Activated CD4-positive, alpha-beta memory T cell treated with anti-CD3 and anti-CD28 coated beads, Interleukin-2, amount 10 ng/mL, durations not matched to agents 7 days and 5 days (primary cell): ENCODE measurements around the gene MFSD6. TPM values are rescaled to one million over a fixed set of nuclear protein-coding genes. Genes with fewer than 3 reads are reported as not detected.

Source experiments
- CTCF ChIA-PET: fragments of 350-600 bp; sonication (Branson Sonifier 250); formaldehyde crosslinking; loops from one replicate; lab custom pipeline; 2021; ENCODE audit warnings: antibody characterized with exemption, inconsistent platforms; lab: Charles Lee
- POLR2A ChIA-PET: fragments of 350-600 bp; sonication (Branson Sonifier 250); formaldehyde crosslinking; loops from one replicate; lab custom pipeline; 2021; ENCODE audit warnings: antibody characterized with exemption; lab: Charles Lee
- DNase-seq: peaks from one replicate; pipeline ENCODE4 v3.0.0-alpha.2; 2020
- H3K27ac Mint-ChIP-seq: one replicate; pipeline ENCODE4 v1.8.0; 2021; ENCODE audit warnings: mild to moderate bottlenecking, mixed read lengths
- H3K27me3 Mint-ChIP-seq: one replicate; pipeline ENCODE4 v1.8.0; 2021; ENCODE audit warnings: mixed read lengths
- H3K36me3 Mint-ChIP-seq: one replicate; pipeline ENCODE4 v1.8.0; 2021; ENCODE audit warnings: low read depth, mixed read lengths
- H3K4me1 Mint-ChIP-seq: one replicate; pipeline ENCODE4 v1.8.0; 2021; ENCODE audit warnings: mixed read lengths
- H3K4me3 Mint-ChIP-seq: one replicate; pipeline ENCODE4 v1.8.0; 2021; ENCODE audit warnings: mild to moderate bottlenecking, mixed read lengths
- H3K9me3 Mint-ChIP-seq: one replicate; pipeline ENCODE4 v1.8.0; 2021; ENCODE audit warnings: mixed read lengths
- total RNA-seq, 2 experiments: library from RNA; stranded (reverse); gene quantifications; one replicate each; pipeline ENCODE4 v1.2.3, GENCODE V29; 2021

MFSD6 gene
- total RNA-seq, 2 experiments from 2014 or later, result 36.6 to 39.0 TPM

GRCh38 chr2:190446750-190447516 lies 38.8 kb downstream of the MFSD6 start:
- Mint-ChIP-seq H3K36me3 (no peaks in the 10 kb centered on the region), H3K4me1 (peaks cover 7% of the 10 kb centered on the region), H3K4me3 (no peak overlapping the region), H3K9me3 (no peaks in the 10 kb centered on the region), H3K27ac (no peak overlapping the region), H3K27me3 (no peaks in the 10 kb centered on the region)
- no peak for DNase-seq
- ChIA-PET POLR2A (interaction anchor here (1.1 kb wide), 1 partner anchor 31 kb away, joined by 3 read pairs; no protein-coding TSS in a partner anchor), CTCF (no interaction called here)

DNA sequence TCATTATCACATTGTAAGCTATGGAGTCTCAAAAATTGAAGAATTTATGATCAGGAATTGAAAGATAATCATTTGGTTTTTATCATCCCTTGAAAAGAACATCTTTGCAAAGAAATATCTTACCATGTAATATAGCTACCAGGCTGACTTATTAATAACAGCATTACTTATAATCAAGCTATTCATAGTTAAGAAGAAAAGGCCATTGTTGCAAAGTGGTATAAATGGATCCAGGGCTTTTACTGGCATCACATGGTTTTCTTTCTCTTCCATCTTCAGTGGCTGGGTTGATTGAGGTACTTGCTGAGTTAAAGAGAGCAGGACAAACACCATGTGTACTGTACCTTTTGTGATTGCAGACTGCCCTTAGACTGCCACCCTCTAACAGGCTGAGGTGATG lies 39.6 kb downstream of the MFSD6 start:
- Mint-ChIP-seq H3K4me3 (no peak overlapping the region), H3K9me3 (no peaks in the 10 kb centered on the region), H3K27me3 (no peaks in the 10 kb centered on the region), H3K36me3 (peaks cover under 1% of the 10 kb centered on the region), H3K27ac (no peak overlapping the region), H3K4me1 (peaks cover 11% of the 10 kb centered on the region)
- CTCF ChIA-PET, result no interaction called here
- POLR2A ChIA-PET, result no interaction called here
- DNase-seq, result no peak

GRCh38 chr2:190449925-190450324 lies 41.8 kb downstream of the MFSD6 start:
- Mint-ChIP-seq H3K36me3 (peaks cover 9% of the 10 kb centered on the region), H3K9me3 (no peaks in the 10 kb centered on the region), H3K4me3 (no peak overlapping the region), H3K27ac (no peak overlapping the region), H3K27me3 (no peaks in the 10 kb centered on the region), H3K4me1 (peaks cover 11% of the 10 kb centered on the region)
- POLR2A ChIA-PET, result no interaction called here
- CTCF ChIA-PET, result no interaction called here
- DNase-seq, result no peak

DNA sequence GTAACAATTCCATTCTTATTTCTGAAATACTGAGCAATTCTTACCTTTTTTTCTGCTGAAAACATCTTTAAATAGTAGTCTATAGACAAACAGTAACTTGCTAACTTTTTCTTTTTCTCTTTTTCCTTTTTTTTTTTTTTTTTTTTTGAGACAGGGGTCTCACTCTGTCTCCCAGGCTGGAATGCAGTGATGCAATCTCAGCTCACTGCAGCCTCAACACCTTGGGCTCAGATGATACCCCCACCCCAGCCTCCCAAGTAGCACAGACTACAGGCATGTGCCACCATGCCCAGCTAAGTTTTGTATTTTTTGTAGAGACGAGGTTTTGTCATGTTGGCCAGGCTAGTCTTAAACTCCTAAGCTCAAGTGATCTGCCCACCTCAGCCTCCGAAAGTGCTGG lies 42.2 kb downstream of the MFSD6 start:
- peaks cover 9% of the 10 kb centered on the region for H3K36me3 Mint-ChIP-seq
- H3K27ac Mint-ChIP-seq, result no peak overlapping the region
- peaks cover 11% of the 10 kb centered on the region for H3K4me1 Mint-ChIP-seq
- ChIA-PET CTCF (no interaction called here), POLR2A (no interaction called here)
- H3K4me3 Mint-ChIP-seq, result no peak overlapping the region
- no peak for DNase-seq
- H3K9me3 Mint-ChIP-seq, result no peaks in the 10 kb centered on the region
- H3K27me3 Mint-ChIP-seq, result no peaks in the 10 kb centered on the region

GRCh38 chr2:190451561-190452176 lies 43.5 kb downstream of the MFSD6 start:
- Mint-ChIP-seq H3K27ac (no peak overlapping the region), H3K4me3 (no peak overlapping the region), H3K9me3 (no peaks in the 10 kb centered on the region), H3K36me3 (peaks cover 12% of the 10 kb centered on the region), H3K4me1 (peaks cover 11% of the 10 kb centered on the region), H3K27me3 (no peaks in the 10 kb centered on the region)
- ChIA-PET POLR2A (no interaction called here), CTCF (no interaction called here)
- DNase-seq, result no peak

DNA sequence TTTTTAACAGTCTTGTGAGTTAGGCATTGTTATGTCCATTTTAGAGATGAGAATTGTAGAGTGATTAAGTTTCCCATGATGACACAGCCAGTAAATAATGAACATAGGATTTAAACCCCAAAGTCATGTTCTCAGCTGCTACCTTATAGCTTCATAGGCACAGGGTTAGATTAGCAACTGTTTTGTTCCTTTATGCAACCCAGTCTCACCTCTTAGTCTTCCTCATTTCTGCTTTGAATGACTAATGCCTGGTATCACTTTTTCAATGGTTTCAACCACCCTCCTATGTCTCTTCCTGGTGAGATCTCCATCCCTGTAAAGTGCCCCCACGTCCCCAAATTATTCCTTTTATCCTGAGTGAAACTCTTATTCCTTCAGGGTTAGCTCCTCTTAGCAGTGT lies 44.3 kb downstream of the MFSD6 start:
- no peak for DNase-seq
- ChIA-PET CTCF (no interaction called here), POLR2A (no interaction called here)
- H3K27me3 Mint-ChIP-seq, result no peaks in the 10 kb centered on the region
- no peak overlapping the region for H3K4me3 Mint-ChIP-seq
- no peaks in the 10 kb centered on the region for H3K9me3 Mint-ChIP-seq
- H3K27ac Mint-ChIP-seq, result no peak overlapping the region
- H3K4me1 Mint-ChIP-seq, result peaks cover 11% of the 10 kb centered on the region
- H3K36me3 Mint-ChIP-seq, result peaks cover 20% of the 10 kb centered on the region

DNA sequence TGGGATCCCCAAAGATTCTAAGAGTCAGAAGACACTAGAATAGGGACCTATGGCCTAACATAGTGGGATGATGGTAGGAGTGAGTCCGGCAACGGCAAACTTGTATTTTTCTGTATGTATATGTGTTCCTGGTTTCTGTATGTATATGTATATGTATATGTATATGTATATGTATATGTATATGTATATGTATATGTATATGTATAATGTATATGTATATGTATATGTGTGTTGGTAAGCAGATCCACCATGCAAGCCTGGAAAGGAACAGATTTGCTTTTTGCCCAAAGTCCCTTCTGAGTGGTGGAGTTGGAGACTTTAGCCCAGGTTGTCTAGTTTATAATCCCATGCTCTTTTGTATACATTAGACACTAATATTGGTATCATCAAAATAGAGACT lies 46.6 kb downstream of the MFSD6 start:
- H3K27me3 Mint-ChIP-seq, result no peaks in the 10 kb centered on the region
- no peak overlapping the region for H3K27ac Mint-ChIP-seq
- no peaks in the 10 kb centered on the region for H3K9me3 Mint-ChIP-seq
- H3K36me3 Mint-ChIP-seq, result peaks cover 32% of the 10 kb centered on the region
- H3K4me3 Mint-ChIP-seq, result no peak overlapping the region
- ChIA-PET POLR2A (no interaction called here), CTCF (no interaction called here)
- peaks cover 11% of the 10 kb centered on the region for H3K4me1 Mint-ChIP-seq
- DNase-seq, result no peak

- no peak overlapping the region for H3K4me3 Mint-ChIP-seq
- POLR2A ChIA-PET, result no interaction called here
- H3K9me3 Mint-ChIP-seq, result no peaks in the 10 kb centered on the region
- H3K27me3 Mint-ChIP-seq, result no peaks in the 10 kb centered on the region
- DNase-seq, result no peak
- no peak overlapping the region for H3K27ac Mint-ChIP-seq
- H3K36me3 Mint-ChIP-seq, result peaks cover 34% of the 10 kb centered on the region
- CTCF ChIA-PET, result no interaction called here
- peaks cover 11% of the 10 kb centered on the region for H3K4me1 Mint-ChIP-seq
Measured at GRCh38 chr2:190455358-190456095, 47.4 kb downstream of the MFSD6 start.

- Mint-ChIP-seq H3K4me3 (no peak overlapping the region), H3K9me3 (no peaks in the 10 kb centered on the region), H3K36me3 (peaks cover 36% of the 10 kb centered on the region), H3K4me1 (peaks cover 5% of the 10 kb centered on the region), H3K27me3 (no peaks in the 10 kb centered on the region), H3K27ac (no peak overlapping the region)
- CTCF ChIA-PET, result no interaction called here
- POLR2A ChIA-PET, result no interaction called here
- no peak for DNase-seq
Measured at GRCh38 chr2:190456833-190457232, 48.7 kb downstream of the MFSD6 start.

- Mint-ChIP-seq H3K36me3 (peaks cover 36% of the 10 kb centered on the region), H3K27ac (no peak overlapping the region), H3K27me3 (no peaks in the 10 kb centered on the region), H3K4me3 (no peak overlapping the region), H3K4me1 (peaks cover 4% of the 10 kb centered on the region), H3K9me3 (no peaks in the 10 kb centered on the region)
- ChIA-PET CTCF (no interaction called here), POLR2A (no interaction called here)
- no peak for DNase-seq
Measured at GRCh38 chr2:190457256-190457655, 49.1 kb downstream of the MFSD6 start.

DNA sequence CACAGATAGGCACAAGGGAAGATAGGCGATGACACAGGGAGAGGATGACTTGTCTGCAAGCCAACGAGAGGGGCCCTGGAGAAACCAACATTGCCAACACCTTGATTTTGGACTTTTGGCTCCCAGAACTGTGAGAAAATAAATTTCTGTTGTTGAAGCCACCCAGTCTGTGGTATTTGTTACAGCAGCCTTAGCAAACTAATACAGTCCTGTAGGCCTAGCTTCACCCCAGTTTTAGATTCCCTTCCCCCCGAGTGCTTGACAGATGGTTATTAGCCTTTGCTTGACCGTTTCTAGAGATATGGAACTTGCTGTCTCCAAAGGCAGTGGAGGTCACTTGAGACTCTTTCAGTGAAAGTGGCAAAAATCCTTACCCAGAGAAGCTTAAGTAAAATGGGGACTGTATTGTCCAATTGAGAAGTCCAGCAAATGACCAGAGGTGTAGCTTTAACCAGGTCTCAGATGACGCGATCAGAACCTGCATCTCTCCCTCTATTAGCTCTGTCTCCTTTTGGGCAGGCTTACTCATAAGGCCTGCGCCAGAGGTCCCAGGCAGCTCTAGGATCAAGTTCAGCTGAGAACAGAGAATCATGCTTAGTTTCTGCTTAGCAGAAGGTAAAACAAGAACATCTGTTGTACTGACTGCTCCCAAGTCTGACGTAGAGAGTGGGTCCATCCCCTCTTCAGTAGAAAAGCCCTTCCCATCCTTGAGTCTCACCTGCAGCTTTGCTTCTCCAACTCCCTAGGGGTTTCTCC lies 50.4 kb downstream of the MFSD6 start:
- H3K4me3 Mint-ChIP-seq, result no peak overlapping the region
- no peaks in the 10 kb centered on the region for H3K9me3 Mint-ChIP-seq
- H3K36me3 Mint-ChIP-seq, result peaks cover 37% of the 10 kb centered on the region
- no peak overlapping the region for H3K27ac Mint-ChIP-seq
- no peaks in the 10 kb centered on the region for H3K27me3 Mint-ChIP-seq
- POLR2A ChIA-PET, result interaction anchor here (2.0 kb wide), 1 partner anchor 75 kb away, joined by 4 read pairs; the partner anchor contains the start of gene NEMP2
- DNase-seq, result no peak
- H3K4me1 Mint-ChIP-seq, result no peaks in the 10 kb centered on the region
- CTCF ChIA-PET, result no interaction called here

DNA sequence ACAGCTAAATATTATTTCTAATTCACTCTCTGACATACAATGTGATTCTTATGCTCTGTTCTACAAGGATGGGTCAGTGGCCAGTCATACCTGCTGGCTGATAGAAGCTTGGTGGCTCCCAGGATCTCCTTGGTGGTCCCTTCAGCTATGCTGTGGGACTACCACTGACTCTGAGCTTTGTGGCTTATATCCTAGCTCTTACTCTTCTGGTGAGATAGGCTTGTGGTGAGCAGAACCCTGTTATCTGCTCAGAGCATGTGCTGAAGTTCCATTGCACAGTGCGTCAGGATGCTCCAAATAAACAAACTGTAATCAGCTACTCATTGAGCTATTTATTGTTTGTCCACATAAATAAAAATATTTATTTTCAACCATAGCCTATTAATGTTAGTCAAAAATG lies 51.7 kb downstream of the MFSD6 start:
- ChIA-PET CTCF (interaction anchor here (1.2 kb wide), 1 partner anchor 15 kb away, joined by 3 read pairs; no protein-coding TSS in a partner anchor), POLR2A (interaction anchor here (2.0 kb wide), 1 partner anchor 74 kb away, joined by 4 read pairs; the partner anchor contains the start of gene NEMP2)
- no peak overlapping the region for H3K27ac Mint-ChIP-seq

More for the DNA sequence above, 51.7 kb downstream of the MFSD6 start:
- Mint-ChIP-seq H3K27me3 (no peaks in the 10 kb centered on the region), H3K36me3 (peaks cover 33% of the 10 kb centered on the region), H3K4me1 (peaks cover 4% of the 10 kb centered on the region), H3K4me3 (no peak overlapping the region), H3K9me3 (no peaks in the 10 kb centered on the region)
- DNase-seq, result no peak
